DND-41 (cell line): Measurements from ENCODE around the gene GFY.

ENCODE experiments used
- CTCF ChIP-seq: IDR thresholded peaks from 2 replicates; pipeline ENCODE4 v1.5.1; 2012; ENCODE audit warnings: borderline replicate concordance, low read length, moderate library complexity, mild to moderate bottlenecking; ENCODE audit not compliant: poor library complexity, severe bottlenecking; ENCODE audit errors: extremely low read depth
- EZH2 ChIP-seq: IDR thresholded peaks from 3 replicates; pipeline ENCODE4 v1.6.1; 2012; ENCODE audit warnings: borderline replicate concordance, low read depth, mild to moderate bottlenecking, moderate library complexity, low read length, inconsistent platforms; ENCODE audit not compliant: severe bottlenecking

GRCh38 chr19:49430172-49430677 lies 5.0 kb downstream of the GFY start:
- TF ChIP-seq EZH2 (no peak), CTCF (no peak)
